ENCODE measurements around the gene DSCAM. TPM values are rescaled to one million over a fixed set of nuclear protein-coding genes. Genes with fewer than 3 reads are reported as not detected.
"Not testable (repeated sequence)": the region's sequence is repeated elsewhere in the genome, so short reads cannot be mapped to it uniquely, and the experiment has no call there.

The DSCAM gene
- total and polyA plus RNA-seq, 2 experiments from 2014 or later: 0.23 to 0.42 TPM

GRCh38 chr21:40445349-40445921 lies 401.5 kb downstream of the DSCAM start:
- no peaks in the 10 kb centered on the region for H3K9me3 ChIP-seq (ENCODE audit: low read depth)
- H3K4me1 ChIP-seq (ENCODE audit: low read depth): no peaks in the 10 kb centered on the region
- H3K27me3 ChIP-seq: no peaks in the 10 kb centered on the region
- TF ChIP-seq CTCF (IDR thresholded peaks at IDR 0.05; ENCODE audit: low read depth, low read length): no peak
- H3K4me3 ChIP-seq: no peak overlapping the region
- H3K27ac ChIP-seq: no peak overlapping the region
- H3K36me3 ChIP-seq: no peaks in the 10 kb centered on the region
- DNase-seq (ENCODE audit: low read depth in 1 of 2, low spot score in 1 of 2): no peak

GRCh38 chr21:40439581-40439980 lies 407.4 kb downstream of the DSCAM start:
- H3K27me3 ChIP-seq; H3K27ac ChIP-seq; H3K4me1 ChIP-seq (ENCODE audit: low read depth); H3K36me3 ChIP-seq; DNase-seq (ENCODE audit: low read depth in 1 of 2, low spot score in 1 of 2); H3K9me3 ChIP-seq (ENCODE audit: low read depth); H3K4me3 ChIP-seq: not testable (repeated sequence)

GRCh38 chr21:40438616-40439015 lies 408.3 kb downstream of the DSCAM start:
- Histone ChIP-seq H3K36me3 (no peaks in the 10 kb centered on the region), H3K4me1 (ENCODE audit: low read depth) (no peaks in the 10 kb centered on the region), H3K9me3 (ENCODE audit: low read depth) (no peaks in the 10 kb centered on the region), H3K27ac (no peak overlapping the region), H3K4me3 (no peak overlapping the region), H3K27me3 (no peaks in the 10 kb centered on the region)
- no peak for TF ChIP-seq CTCF (IDR thresholded peaks at IDR 0.05; ENCODE audit: low read depth, low read length)
- no peak for DNase-seq (ENCODE audit: low read depth in 1 of 2, low spot score in 1 of 2)

- Histone ChIP-seq H3K27ac (no peak overlapping the region), H3K27me3 (no peaks in the 10 kb centered on the region), H3K9me3 (ENCODE audit: low read depth) (no peaks in the 10 kb centered on the region), H3K4me3 (no peak overlapping the region), H3K4me1 (ENCODE audit: low read depth) (no peaks in the 10 kb centered on the region), H3K36me3 (no peaks in the 10 kb centered on the region)
- no peak for DNase-seq (ENCODE audit: low read depth in 1 of 2, low spot score in 1 of 2)
- no peak for TF ChIP-seq CTCF (IDR thresholded peaks at IDR 0.05; ENCODE audit: low read depth, low read length)
These were observed 410.7 kb downstream of the DSCAM start for GRCh38 chr21:40436261-40436660.

- no peaks in the 10 kb centered on the region for H3K4me1 ChIP-seq (ENCODE audit: low read depth)
- no peaks in the 10 kb centered on the region for H3K27me3 ChIP-seq
- H3K27ac ChIP-seq: no peak overlapping the region
- H3K9me3 ChIP-seq (ENCODE audit: low read depth): no peaks in the 10 kb centered on the region
- no peaks in the 10 kb centered on the region for H3K36me3 ChIP-seq
- no peak overlapping the region for H3K4me3 ChIP-seq
- no peak for DNase-seq (ENCODE audit: low read depth in 1 of 2, low spot score in 1 of 2)
- TF ChIP-seq CTCF (IDR thresholded peaks at IDR 0.05; ENCODE audit: low read depth, low read length): no peak
These were observed 413.4 kb downstream of the DSCAM start for GRCh38 chr21:40433538-40433937.

GRCh38 chr21:40425981-40426380 lies 421.0 kb downstream of the DSCAM start:
- no peak for TF ChIP-seq CTCF (IDR thresholded peaks at IDR 0.05; ENCODE audit: low read depth, low read length)
- Histone ChIP-seq H3K4me1 (ENCODE audit: low read depth) (no peaks in the 10 kb centered on the region), H3K36me3 (no peaks in the 10 kb centered on the region), H3K4me3 (no peak overlapping the region), H3K9me3 (ENCODE audit: low read depth) (no peaks in the 10 kb centered on the region), H3K27me3 (no peaks in the 10 kb centered on the region), H3K27ac (no peak overlapping the region)
- no peak for DNase-seq (ENCODE audit: low read depth in 1 of 2, low spot score in 1 of 2)
